ENCODE results near the gene CASK.

- TF ChIP-seq GABPB1 (CRISPR knock-in tag; IDR thresholded peaks at IDR 0.05): no peak
- TF ChIP-seq, protein P1, sequence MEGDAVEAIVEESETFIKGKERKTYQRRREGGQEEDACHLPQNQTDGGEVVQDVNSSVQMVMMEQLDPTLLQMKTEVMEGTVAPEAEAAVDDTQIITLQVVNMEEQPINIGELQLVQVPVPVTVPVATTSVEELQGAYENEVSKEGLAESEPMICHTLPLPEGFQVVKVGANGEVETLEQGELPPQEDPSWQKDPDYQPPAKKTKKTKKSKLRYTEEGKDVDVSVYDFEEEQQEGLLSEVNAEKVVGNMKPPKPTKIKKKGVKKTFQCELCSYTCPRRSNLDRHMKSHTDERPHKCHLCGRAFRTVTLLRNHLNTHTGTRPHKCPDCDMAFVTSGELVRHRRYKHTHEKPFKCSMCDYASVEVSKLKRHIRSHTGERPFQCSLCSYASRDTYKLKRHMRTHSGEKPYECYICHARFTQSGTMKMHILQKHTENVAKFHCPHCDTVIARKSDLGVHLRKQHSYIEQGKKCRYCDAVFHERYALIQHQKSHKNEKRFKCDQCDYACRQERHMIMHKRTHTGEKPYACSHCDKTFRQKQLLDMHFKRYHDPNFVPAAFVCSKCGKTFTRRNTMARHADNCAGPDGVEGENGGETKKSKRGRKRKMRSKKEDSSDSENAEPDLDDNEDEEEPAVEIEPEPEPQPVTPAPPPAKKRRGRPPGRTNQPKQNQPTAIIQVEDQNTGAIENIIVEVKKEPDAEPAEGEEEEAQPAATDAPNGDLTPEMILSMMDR (IDR thresholded peaks at IDR 0.05): no peak
- TF ChIP-seq ZNF219 (CRISPR knock-in tag; IDR thresholded peaks at IDR 0.05; ENCODE audit: borderline replicate concordance): no peak
- TF ChIP-seq, protein P2, sequence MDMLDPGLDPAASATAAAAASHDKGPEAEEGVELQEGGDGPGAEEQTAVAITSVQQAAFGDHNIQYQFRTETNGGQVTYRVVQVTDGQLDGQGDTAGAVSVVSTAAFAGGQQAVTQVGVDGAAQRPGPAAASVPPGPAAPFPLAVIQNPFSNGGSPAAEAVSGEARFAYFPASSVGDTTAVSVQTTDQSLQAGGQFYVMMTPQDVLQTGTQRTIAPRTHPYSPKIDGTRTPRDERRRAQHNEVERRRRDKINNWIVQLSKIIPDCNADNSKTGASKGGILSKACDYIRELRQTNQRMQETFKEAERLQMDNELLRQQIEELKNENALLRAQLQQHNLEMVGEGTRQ (CRISPR knock-in tag; IDR thresholded peaks at IDR 0.05): no peak
- TF ChIP-seq PRDM15 (CRISPR knock-in tag; IDR thresholded peaks at IDR 0.05): no peak
- no peak for TF ChIP-seq PRRX2 (CRISPR knock-in tag; IDR thresholded peaks at IDR 0.05)
- no peak for TF ChIP-seq SMAD3 (CRISPR knock-in tag; IDR thresholded peaks at IDR 0.05; ENCODE audit: borderline replicate concordance)
- no peak for TF ChIP-seq ETV6 (CRISPR knock-in tag; IDR thresholded peaks at IDR 0.05)
- no peak for TF ChIP-seq HMGXB4 (CRISPR knock-in tag; IDR thresholded peaks at IDR 0.05)
- no peak for TF ChIP-seq NFYB (CRISPR knock-in tag; conservative IDR thresholded peaks at IDR 0.05; ENCODE audit: low read depth)
- TF ChIP-seq MAX (CRISPR knock-in tag; IDR thresholded peaks at IDR 0.05): no peak
- TF ChIP-seq, protein P3, sequence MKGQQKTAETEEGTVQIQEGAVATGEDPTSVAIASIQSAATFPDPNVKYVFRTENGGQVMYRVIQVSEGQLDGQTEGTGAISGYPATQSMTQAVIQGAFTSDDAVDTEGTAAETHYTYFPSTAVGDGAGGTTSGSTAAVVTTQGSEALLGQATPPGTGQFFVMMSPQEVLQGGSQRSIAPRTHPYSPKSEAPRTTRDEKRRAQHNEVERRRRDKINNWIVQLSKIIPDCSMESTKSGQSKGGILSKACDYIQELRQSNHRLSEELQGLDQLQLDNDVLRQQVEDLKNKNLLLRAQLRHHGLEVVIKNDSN (CRISPR knock-in tag; IDR thresholded peaks at IDR 0.05): no peak
These were observed 59.8 kb downstream of the CASK start for GRCh38 chrX:41863343-41864203.

All from WTC11 (cell line).